A549 (cell line): Measurements from ENCODE around the gene ZNF497. TPM values are rescaled to one million over a fixed set of nuclear protein-coding genes. Genes with fewer than 3 reads are reported as not detected.

Source experiments
- ATAC-seq, 2 experiments: fragments of 200-7000 bp in 1 of 2; fragments of >200 bp in 1 of 2; cut with Nextera tagmentation in 1 of 2; cut with Tn5 transposase in 1 of 2; 3 replicates each; pipeline versions ENCODE4 v1.8.0 to v1.9.1; 2018 to 2020; ENCODE audit warnings: mild to moderate bottlenecking in 1 of 2, moderate library complexity in 1 of 2
- CTCF ChIA-PET: fragments of 300-600 bp; sonication (Branson Sonifier 250); formaldehyde crosslinking; extraction: SDS; loops from one replicate; lab custom pipeline; 2021; ENCODE audit warnings: antibody characterized with exemption, inconsistent platforms; lab: Yijun Ruan, JAX
- POLR2A ChIA-PET: fragments of 350-600 bp; formaldehyde crosslinking; extraction: SDS; loops from one replicate; lab custom pipeline; 2021; ENCODE audit warnings: antibody characterized with exemption, inconsistent platforms; lab: Yijun Ruan, JAX
- DNase-seq, 2 experiments: peaks; one replicate each; pipeline versions ENCODE4 v3.0.0 to v3.0.0-alpha.2; 2011 to 2016; ENCODE audit warnings: low read depth in 1 of 2, low spot score in 1 of 2
- FAIRE-seq: peaks from 2 replicates; lab custom pipeline; 2011; peaks lifted over from hg19 to GRCh38; lab: Jason Lieb, UNC
- H3K27ac ChIP-seq, 2 experiments: fragments of >200 bp; sonication (Bioruptor Twin); formaldehyde crosslinking; 3 replicates each; pipeline ENCODE4 v1.5.1; 2016 to 2017
- H3K4me1 ChIP-seq: fragments of >200 bp; sonication (Bioruptor Twin); formaldehyde crosslinking; 3 replicates; pipeline ENCODE4 v1.6.1; 2016
- H3K4me2 ChIP-seq: fragments of >200 bp; sonication (Bioruptor Twin); formaldehyde crosslinking; 3 replicates; pipeline ENCODE4 v1.6.1; 2016
- H3K4me3 ChIP-seq: fragments of >200 bp; sonication (Bioruptor Twin); formaldehyde crosslinking; 3 replicates; pipeline ENCODE4 v1.5.1; 2016
- H3K9me3 ChIP-seq: fragments of >200 bp; sonication (Bioruptor Twin); formaldehyde crosslinking; 3 replicates; pipeline ENCODE4 v1.6.1; 2016
- BCL3 ChIP-seq: fragments of >200 bp; sonication (Bioruptor Twin); formaldehyde crosslinking; IDR thresholded peaks from 3 replicates; pipeline ENCODE4 v1.6.1; 2016
- CBX2 ChIP-seq: fragments of 200-600 bp; sonication (generic); IDR thresholded peaks from 2 replicates; pipeline ENCODE4 v1.6.1; 2016; ENCODE audit warnings: low read depth, mild to moderate bottlenecking, borderline replicate concordance
- CHD4 ChIP-seq: fragments of 200-600 bp; sonication (generic); IDR thresholded peaks from 2 replicates; pipeline ENCODE4 v1.6.1; 2016; ENCODE audit warnings: antibody characterized with exemption, mild to moderate bottlenecking, borderline replicate concordance
- CTCF ChIP-seq: fragments of >200 bp; sonication (Bioruptor Twin); formaldehyde crosslinking; IDR thresholded peaks from 3 replicates; pipeline ENCODE4 v1.5.1; 2016
- E2F6 ChIP-seq: IDR thresholded peaks from 2 replicates; pipeline ENCODE4 v1.6.1; 2012; ENCODE audit warnings: low read depth, borderline replicate concordance
- EP300 ChIP-seq, 2 experiments: fragments of >200 bp; sonication (Bioruptor Twin); formaldehyde crosslinking; IDR thresholded peaks; 2 replicates in 1 of 2; 3 replicates in 1 of 2; pipeline ENCODE4 v1.6.1; 2016 to 2017
- ESRRA ChIP-seq: fragments of 150-350 bp; IDR thresholded peaks from 2 replicates; pipeline ENCODE4 v1.6.1; 2014; ENCODE audit warnings: mild to moderate bottlenecking, low read length, borderline replicate concordance
- FOXS1 ChIP-seq: fragments of 250-450 bp; sonication (Bioruptor Pico); IDR thresholded peaks from 2 replicates; pipeline ENCODE4 v1.5.0; 2020; ENCODE audit warnings: mild to moderate bottlenecking, moderate library complexity
- HDAC2 ChIP-seq: fragments of 200-600 bp; sonication (generic); IDR thresholded peaks from 2 replicates; pipeline ENCODE4 v1.6.1; 2016
- HES2 ChIP-seq: fragments of >200 bp; sonication (Bioruptor Twin); formaldehyde crosslinking; IDR thresholded peaks from 2 replicates; pipeline ENCODE4 v1.6.1; 2016
- HEYL ChIP-seq: fragments of 250-450 bp; sonication (Bioruptor Pico); IDR thresholded peaks from 2 replicates; pipeline ENCODE4 v1.8.0; 2021; ENCODE audit warnings: mild to moderate bottlenecking, moderate library complexity
- HMGXB4 ChIP-seq: fragments of 250-450 bp; sonication (Bioruptor Pico); IDR thresholded peaks from 2 replicates; pipeline ENCODE4 v1.5.0; 2021; ENCODE audit warnings: mild to moderate bottlenecking, moderate library complexity, borderline replicate concordance
- HOXB13 ChIP-seq: fragments of 250-450 bp; sonication (Bioruptor Pico); IDR thresholded peaks from 2 replicates; pipeline ENCODE4 v1.5.0; 2020; ENCODE audit warnings: low read depth, mild to moderate bottlenecking, moderate library complexity
- JUN ChIP-seq, 2 experiments: fragments of >200 bp; sonication (Bioruptor Twin); formaldehyde crosslinking; IDR thresholded peaks; 2 replicates in 1 of 2; 3 replicates in 1 of 2; pipeline ENCODE4 v1.6.1; 2016 to 2017
- JUNB ChIP-seq: fragments of >200 bp; sonication (Bioruptor Twin); formaldehyde crosslinking; IDR thresholded peaks from 2 replicates; pipeline ENCODE4 v1.6.1; 2016
- MYC ChIP-seq: IDR thresholded peaks from 2 replicates; pipeline ENCODE4 v1.6.1; 2012; ENCODE audit warnings: mild to moderate bottlenecking, inconsistent platforms, low read length, improper control_type of control experiment, borderline replicate concordance
- NPAS2 ChIP-seq: fragments of 250-450 bp; sonication (Bioruptor Pico); IDR thresholded peaks from 2 replicates; pipeline ENCODE4 v1.8.0; 2022; ENCODE audit warnings: mild to moderate bottlenecking, moderate library complexity, borderline replicate concordance
- NR3C1 ChIP-seq: fragments of >200 bp; sonication (Bioruptor Twin); formaldehyde crosslinking; IDR thresholded peaks from 3 replicates; pipeline ENCODE4 v1.6.1; 2017
- RAD21 ChIP-seq, 2 experiments: fragments of >200 bp in 1 of 2; sonication (Bioruptor Twin) in 1 of 2; formaldehyde crosslinking in 1 of 2; IDR thresholded peaks in 1 of 2; conservative IDR thresholded peaks in 1 of 2; 2 replicates in 1 of 2; 3 replicates in 1 of 2; pipeline ENCODE4 v1.6.1; 2012 to 2018; ENCODE audit warnings: inconsistent platforms in 1 of 2
- RCOR1 ChIP-seq: fragments of 150-350 bp; IDR thresholded peaks from 2 replicates; pipeline ENCODE4 v1.6.1; 2014; ENCODE audit warnings: antibody characterized with exemption, low read length, low read depth
- REST ChIP-seq: fragments of 200-600 bp; sonication (generic); IDR thresholded peaks from 2 replicates; pipeline ENCODE4 v1.6.1; 2016; ENCODE audit warnings: antibody characterized with exemption, mild to moderate bottlenecking, moderate library complexity
- RNF2 ChIP-seq: fragments of 200-600 bp; sonication (generic); IDR thresholded peaks from 2 replicates; pipeline ENCODE4 v1.6.1; 2016; ENCODE audit warnings: low read depth, mild to moderate bottlenecking, antibody characterized with exemption, moderate library complexity, borderline replicate concordance
- ZSCAN20 ChIP-seq: fragments of 250-450 bp; sonication (Bioruptor Pico); IDR thresholded peaks from 2 replicates; pipeline ENCODE4 v1.8.0; 2022; ENCODE audit warnings: mild to moderate bottlenecking, moderate library complexity
- WGBS: methylation state at CpG from one replicate; pipeline ENCODE4 v1.1.6; 2017; ENCODE audit errors: missing lambda C conversion rate; 5-methylcytosine and 5-hydroxymethylcytosine counted together
- polyA plus RNA-seq, 4 experiments: library from polyadenylated mRNA; depleted of rRNA in 3 of 4; stranded (reverse); fragments of >200 nt; fragmentation: RNase III in 1 of 4; extraction: RNeasy Plus Mini Kit Qiagen cat#74134 plus additional on column Dnase treatment in 1 of 4; gene quantifications; 2 replicates in 3 of 4; 3 replicates in 1 of 4; pipeline ENCODE4 v1.2.3, GENCODE V29; 2011 to 2017

ZNF497 gene
- polyA plus RNA-seq, 2 of the 4 experiments (the other 2 are of a cell fraction), result 1.1 to 2.0 TPM

- ChIA-PET CTCF (interaction anchor here (0.6 to 1.3 kb wide), 3 partner anchors 9 to 60 kb away, joined by 3 to 4 read pairs (median 4); no protein-coding TSS in a partner anchor), POLR2A (no interaction called here)
- DNase-seq, result no peak
- Histone ChIP-seq H3K27ac (no peak overlapping the region), H3K4me3 (no peak overlapping the region), H3K4me1 (no peaks in the 10 kb centered on the region), H3K4me2 (no peak overlapping the region), H3K9me3 (peaks cover 2% of the 10 kb centered on the region; the same call in 1 of the 3 replicates)
- 56% methylated on average over 6 of the region's 6 CpGs for WGBS
- ATAC-seq, result no peak
- TF ChIP-seq HEYL (no peak), JUN (IDR thresholded peaks at IDR 0.05) (no peak), NPAS2 (CRISPR knock-in tag) (no peak), CTCF (no peak), EP300 (IDR thresholded peaks at IDR 0.05) (no peak), RCOR1 (no peak), REST (no peak), ESRRA (no peak), MYC (no peak), ZSCAN20 (CRISPR knock-in tag) (no peak), NR3C1 (no peak), JUNB (no peak), CBX2 (no peak)
- FAIRE-seq, result no peak
These were observed 8.0 kb downstream of the ZNF497 start for GRCh38 chr19:58354478-58355030.

GRCh38 chr19:58353717-58354477 lies 8.7 kb downstream of the ZNF497 start:
- TF ChIP-seq RAD21 (conservative IDR thresholded peaks at IDR 0.05 in 1 of 2, IDR thresholded peaks at IDR 0.05 in 1 of 2) (no peak), E2F6 (no peak), BCL3 (no peak), FOXS1 (CRISPR knock-in tag) (no peak), HES2 (no peak), JUNB (no peak), HMGXB4 (CRISPR knock-in tag) (no peak), HDAC2 (no peak), HOXB13 (CRISPR knock-in tag) (no peak), JUN (IDR thresholded peaks at IDR 0.05) (no peak), CHD4 (no peak), RNF2 (no peak)
- 72% methylated on average over 15 of the region's 15 CpGs for WGBS
- POLR2A ChIA-PET, result interaction anchor here (3.4 kb wide), 1 partner anchor 9 kb away, joined by 13 read pairs; the partner anchor contains the start of gene ZNF497
- H3K4me1 ChIP-seq, result no peaks in the 10 kb centered on the region
- no peak overlapping the region for H3K4me3 ChIP-seq
- no peak for DNase-seq
- H3K9me3 ChIP-seq, result peaks cover 2% of the 10 kb centered on the region; the same call in 1 of the 3 replicates
- H3K4me2 ChIP-seq, result no peak overlapping the region
- FAIRE-seq, result no peak
- H3K27ac ChIP-seq, result no peak overlapping the region
- CTCF ChIA-PET, result interaction anchor here (1.3 kb wide), 1 partner anchor 9 kb away, joined by 4 read pairs; no protein-coding TSS in a partner anchor
- no peak for ATAC-seq
